ENCODE results near the gene GNPTAB. TPM values are rescaled to one million over a fixed set of nuclear protein-coding genes. Genes with fewer than 3 reads are reported as not detected.
"Not testable (repeated sequence)": the region's sequence is repeated elsewhere in the genome, so short reads cannot be mapped to it uniquely, and the experiment has no call there.

GNPTAB gene
- total and polyA plus RNA-seq, 12 donors: 7.6 to 31.3 (median 15.9) TPM

- Histone ChIP-seq H3K36me3 (replicated peaks in 1 of 2) (no peaks in the 10 kb centered on the region), H3K27ac (no peak overlapping the region), H3K9me3 (replicated peaks in 1 of 3) (no peaks in the 10 kb centered on the region), H3K27me3 (no peaks in the 10 kb centered on the region), H3K4me1 (replicated peaks in 1 of 2) (peaks cover 2 to 10% of the 10 kb centered on the region in 2 donors), H3K4me3 (no peak overlapping the region)
- 6 to 17% (median 15%) methylated on average over 3 of the region's 3 CpGs for WGBS, 4 donors
- intact Hi-C loops (cut with DNase I): loop anchor here in 1 of 2 donors (5.0 kb wide), 1 partner anchor 42 kb away; no protein-coding TSS in a partner anchor
- peak; percentile 21 to 66 (median 40) for DNase-seq
- TF ChIP-seq CTCF (IDR thresholded peaks at IDR 0.05) (peak in 5 of 6 experiments; percentile 21 to 39 (median 33)), POLR2A (IDR thresholded peaks at IDR 0.05) (no peak)
These were observed 6.9 kb downstream of the GNPTAB start for GRCh38 chr12:101823891-101824290.

GRCh38 chr12:101823039-101823438 is 7.7 kb downstream of the GNPTAB start:
- H3K27me3 ChIP-seq: no peaks in the 10 kb centered on the region
- intact Hi-C loops (cut with DNase I): loop anchor here in 1 of 2 donors (5.0 kb wide), 1 partner anchor 41 kb away; no protein-coding TSS in a partner anchor
- H3K36me3 ChIP-seq (replicated peaks in 1 of 2): no peaks in the 10 kb centered on the region
- 75 to 93% (median 89%) methylated on average over 3 to 4 of the region's 4 CpGs for WGBS, 4 donors
- H3K4me3 ChIP-seq: no peak overlapping the region
- H3K4me1 ChIP-seq (replicated peaks in 1 of 2): peaks cover 0 to 4% of the 10 kb centered on the region in 2 donors
- H3K9me3 ChIP-seq (replicated peaks in 1 of 3): no peaks in the 10 kb centered on the region
- no peak overlapping the region for H3K27ac ChIP-seq
- DNase-seq: no peak
- TF ChIP-seq CTCF (IDR thresholded peaks at IDR 0.05) (no peak), POLR2A (IDR thresholded peaks at IDR 0.05) (no peak)

GRCh38 chr12:101819467-101819866 is 11.3 kb downstream of the GNPTAB start:
- no peaks in the 10 kb centered on the region for H3K4me1 ChIP-seq (replicated peaks in 1 of 2)
- intact Hi-C loops (cut with DNase I): no loop called here

GRCh38 chr12:101818689-101819088 is 12.1 kb downstream of the GNPTAB start:
- 91 to 97% (median 96%) methylated on average over 4 of the region's 4 CpGs for WGBS, 4 donors
- H3K4me1 ChIP-seq (replicated peaks in 1 of 2); H3K4me3 ChIP-seq; H3K36me3 ChIP-seq (replicated peaks in 1 of 2); intact Hi-C loops (cut with DNase I); DNase-seq; H3K27ac ChIP-seq; H3K9me3 ChIP-seq (replicated peaks in 1 of 3); H3K27me3 ChIP-seq: not testable (repeated sequence)

More at GRCh38 chr12:101819467-101819866, 11.3 kb downstream of the GNPTAB start:
- Histone ChIP-seq H3K9me3 (replicated peaks in 1 of 3) (no peaks in the 10 kb centered on the region), H3K36me3 (replicated peaks in 1 of 2) (no peaks in the 10 kb centered on the region), H3K27me3 (no peaks in the 10 kb centered on the region), H3K27ac (no peak overlapping the region), H3K4me3 (no peak overlapping the region)
- WGBS, 4 donors: 90 to 98% (median 92%) methylated on average over 2 of the region's 2 CpGs
- no peak for TF ChIP-seq CTCF (IDR thresholded peaks at IDR 0.05)
- no peak for TF ChIP-seq POLR2A (IDR thresholded peaks at IDR 0.05)
- no peak for DNase-seq

- no peaks in the 10 kb centered on the region for H3K36me3 ChIP-seq (replicated peaks in 1 of 2)
- H3K27me3 ChIP-seq: no peaks in the 10 kb centered on the region
- intact Hi-C loops (cut with DNase I): no loop called here
- no peak for TF ChIP-seq POLR2A (IDR thresholded peaks at IDR 0.05)
- no peak for TF ChIP-seq CTCF (IDR thresholded peaks at IDR 0.05)
- 87 to 93% (median 88%) methylated on average over 2 of the region's 2 CpGs for WGBS, 4 donors
- no peaks in the 10 kb centered on the region for H3K4me1 ChIP-seq (replicated peaks in 1 of 2)
- no peaks in the 10 kb centered on the region for H3K9me3 ChIP-seq (replicated peaks in 1 of 3)
- no peak for DNase-seq
- H3K4me3 ChIP-seq: no peak overlapping the region
- H3K27ac ChIP-seq: no peak overlapping the region
These were observed 17.6 kb downstream of the GNPTAB start for GRCh38 chr12:101813117-101813516.

- intact Hi-C loops (cut with DNase I); H3K27me3 ChIP-seq; H3K27ac ChIP-seq; H3K4me3 ChIP-seq; H3K36me3 ChIP-seq (replicated peaks in 1 of 2); DNase-seq; H3K9me3 ChIP-seq (replicated peaks in 1 of 3); H3K4me1 ChIP-seq (replicated peaks in 1 of 2): not testable (repeated sequence)
- WGBS, 4 donors: 95 to 100% (median 100%) methylated on average over 1 of the region's 1 CpG
These were observed 18.0 kb downstream of the GNPTAB start for GRCh38 chr12:101812716-101813115.

- H3K36me3 ChIP-seq (replicated peaks in 1 of 2); H3K27me3 ChIP-seq; intact Hi-C loops (cut with DNase I); H3K4me3 ChIP-seq; H3K9me3 ChIP-seq (replicated peaks in 1 of 3); H3K27ac ChIP-seq; H3K4me1 ChIP-seq (replicated peaks in 1 of 2); DNase-seq: not testable (repeated sequence)
- 89 to 94% (median 92%) methylated on average over 6 of the region's 6 CpGs for WGBS, 4 donors
These were observed 19.4 kb downstream of the GNPTAB start for GRCh38 chr12:101811342-101811741.
